Suprapubic skin (tissue), 4 donors: Measurements from ENCODE around the gene IRAG1.

ENCODE experiments used
- EP300 ChIP-seq: sonication (generic); formaldehyde crosslinking; IDR thresholded peaks from one replicate; pipeline ENCODE4 v1.6.1; 2017; ENCODE audit warnings: antibody characterized with exemption
- POLR2A ChIP-seq, 2 donors: fragments of 450-650 bp; IDR thresholded peaks; one replicate each; pipeline ENCODE4 v1.6.1; 2017; ENCODE audit warnings: antibody characterized with exemption in 2 of 2, mild to moderate bottlenecking in 2 of 2, moderate library complexity in 2 of 2
- POLR2AphosphoS5 ChIP-seq, 3 donors: sonication (generic); formaldehyde crosslinking; IDR thresholded peaks; one replicate each; pipeline ENCODE4 v1.6.1; 2017; ENCODE audit warnings: antibody characterized with exemption in 3 of 3
- TF ChIP-seq, protein P1 (sequence below), 2 donors: fragments of 200-600 bp in 1 of 2; fragments of 450-650 bp in 1 of 2; sonication (generic) in 1 of 2; IDR thresholded peaks; one replicate each; pipeline ENCODE4 v1.5.1; 2016 to 2019; ENCODE audit warnings: antibody characterized with exemption in 2 of 2, mild to moderate bottlenecking in 1 of 2, moderate library complexity in 1 of 2

DNA sequence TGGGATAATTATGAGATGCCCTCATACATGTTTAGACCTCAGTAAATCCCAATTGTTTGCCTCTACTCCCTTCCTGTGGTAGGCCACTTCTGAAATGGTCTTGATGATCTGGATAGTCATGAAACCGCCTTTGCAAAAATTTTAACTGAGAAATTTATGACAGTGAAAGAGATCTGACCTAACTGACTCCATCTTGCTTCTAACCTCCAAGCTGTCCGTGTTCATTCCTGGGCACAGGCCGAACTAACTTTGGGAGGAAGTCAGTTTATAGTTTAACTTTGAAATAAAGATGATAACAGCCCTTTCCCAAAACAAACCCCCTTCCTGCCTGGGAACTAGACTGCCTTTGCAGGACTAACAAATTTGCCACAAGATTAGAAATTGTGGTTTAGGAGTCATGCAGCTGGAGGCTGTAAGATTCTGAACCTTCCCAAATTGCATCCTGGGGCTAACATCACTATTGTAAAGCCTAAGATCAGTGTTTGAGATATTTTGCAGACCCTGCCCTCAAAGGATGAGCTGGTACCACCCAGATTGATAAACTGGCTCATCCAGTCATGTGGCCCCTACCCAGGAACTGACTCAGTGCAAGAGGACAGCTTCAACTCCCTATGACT lies 37.6 kb upstream of the IRAG1 start:
- TF ChIP-seq POLR2AphosphoS5 (IDR thresholded peaks at IDR 0.05): no peak
- TF ChIP-seq, protein P1, sequence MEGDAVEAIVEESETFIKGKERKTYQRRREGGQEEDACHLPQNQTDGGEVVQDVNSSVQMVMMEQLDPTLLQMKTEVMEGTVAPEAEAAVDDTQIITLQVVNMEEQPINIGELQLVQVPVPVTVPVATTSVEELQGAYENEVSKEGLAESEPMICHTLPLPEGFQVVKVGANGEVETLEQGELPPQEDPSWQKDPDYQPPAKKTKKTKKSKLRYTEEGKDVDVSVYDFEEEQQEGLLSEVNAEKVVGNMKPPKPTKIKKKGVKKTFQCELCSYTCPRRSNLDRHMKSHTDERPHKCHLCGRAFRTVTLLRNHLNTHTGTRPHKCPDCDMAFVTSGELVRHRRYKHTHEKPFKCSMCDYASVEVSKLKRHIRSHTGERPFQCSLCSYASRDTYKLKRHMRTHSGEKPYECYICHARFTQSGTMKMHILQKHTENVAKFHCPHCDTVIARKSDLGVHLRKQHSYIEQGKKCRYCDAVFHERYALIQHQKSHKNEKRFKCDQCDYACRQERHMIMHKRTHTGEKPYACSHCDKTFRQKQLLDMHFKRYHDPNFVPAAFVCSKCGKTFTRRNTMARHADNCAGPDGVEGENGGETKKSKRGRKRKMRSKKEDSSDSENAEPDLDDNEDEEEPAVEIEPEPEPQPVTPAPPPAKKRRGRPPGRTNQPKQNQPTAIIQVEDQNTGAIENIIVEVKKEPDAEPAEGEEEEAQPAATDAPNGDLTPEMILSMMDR (IDR thresholded peaks at IDR 0.05): no peak
- no peak for TF ChIP-seq POLR2A (IDR thresholded peaks at IDR 0.05)
- TF ChIP-seq EP300: no peak
